Hematopoietic multipotent progenitor cell treated with erythropoietin and hydrocortisone succinate and interleukin-3 and kit ligand, for 6 days (in vitro differentiated cells): Measurements from ENCODE around the gene NPY1R.

Source experiments
- DNase-seq: peaks from one replicate; pipeline ENCODE4 v3.0.0-alpha.2; 2015

Gene NPY1R

GRCh38 chr4:163332526-163333406 lies at the start of gene NPY1R:
NPY1R (minus strand) TSS chr4:163332596; CDS start chr4:163326554, 6,042 bp downstream.
- peak; percentile 78 for DNase-seq

GRCh38 chr4:163380703-163381102 lies 48.3 kb upstream of the NPY1R start:
- no peak for DNase-seq

- DNase-seq = no peak
Measured at GRCh38 chr4:163378661-163379060, 46.3 kb upstream of the NPY1R start.

- DNase-seq = no peak
Measured at GRCh38 chr4:163372029-163372428, 39.6 kb upstream of the NPY1R start.

- DNase-seq = no peak
Measured at GRCh38 chr4:163367651-163368050, 35.3 kb upstream of the NPY1R start.

GRCh38 chr4:163356104-163356503 lies 23.7 kb upstream of the NPY1R start:
- DNase-seq = no peak

GRCh38 chr4:163353054-163353453 lies 20.7 kb upstream of the NPY1R start:
- no peak for DNase-seq

- DNase-seq = no peak
Measured at GRCh38 chr4:163350672-163351071, 18.3 kb upstream of the NPY1R start.

- DNase-seq = peak; percentile 5
Measured at GRCh38 chr4:163344147-163345125, 12.0 kb upstream of the NPY1R start.

- no peak for DNase-seq
Measured at GRCh38 chr4:163343604-163344146, 11.3 kb upstream of the NPY1R start, which contains the start of gene NPY5R. NPY5R (plus strand) TSS chr4:163343892; CDS start chr4:163350274, 6,382 bp downstream.

GRCh38 chr4:163335384-163335783 lies 3.0 kb upstream of the NPY1R start:
- DNase-seq = no peak

- peak; percentile 8 for DNase-seq
Measured at GRCh38 chr4:163331629-163332376, 593 bp downstream of the NPY1R start.

GRCh38 chr4:163330916-163331628 lies 1.3 kb downstream of the NPY1R start:
- no peak for DNase-seq

- no peak for DNase-seq
Measured at GRCh38 chr4:163317110-163317509, 15.3 kb downstream of the NPY1R start.

- DNase-seq = no peak
Measured at GRCh38 chr4:163309466-163309865, 22.9 kb downstream of the NPY1R start.

GRCh38 chr4:163303069-163303468 lies 29.3 kb downstream of the NPY1R start:
- no peak for DNase-seq

GRCh38 chr4:163300445-163300844 lies 32.0 kb downstream of the NPY1R start:
- no peak for DNase-seq

GRCh38 chr4:163295138-163295537 lies 37.3 kb downstream of the NPY1R start:
- no peak for DNase-seq

- DNase-seq = no peak
Measured at GRCh38 chr4:163284304-163284703, 48.1 kb downstream of the NPY1R start.

- DNase-seq = no peak
Measured at GRCh38 chr4:163280703-163281519, 51.5 kb downstream of the NPY1R start.

GRCh38 chr4:163279713-163280112 lies 52.7 kb downstream of the NPY1R start:
- DNase-seq = no peak
